Measurements from ENCODE around the gene CFAP251.

DNA sequence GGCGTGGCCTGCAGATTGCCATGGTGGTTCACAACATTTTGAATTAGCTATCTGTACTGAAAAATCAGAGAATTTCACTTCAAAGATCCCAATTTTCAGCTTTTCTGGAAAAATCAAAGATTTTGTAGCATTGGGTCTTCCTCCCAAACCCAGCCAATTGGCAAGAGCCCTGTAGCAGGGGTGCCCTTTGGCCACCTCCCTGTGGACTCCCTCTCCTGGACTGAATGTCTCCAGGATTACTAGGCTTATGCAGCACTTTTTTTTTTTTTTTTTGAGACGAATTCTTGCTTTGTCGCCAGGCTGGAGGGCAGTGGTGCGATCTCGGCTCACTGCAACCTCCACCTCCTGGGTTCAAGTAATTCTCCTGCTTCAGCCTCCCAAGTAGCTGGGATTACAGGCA, 20.1 kb upstream of the CFAP251 start:
- TF ChIP-seq, protein P1, sequence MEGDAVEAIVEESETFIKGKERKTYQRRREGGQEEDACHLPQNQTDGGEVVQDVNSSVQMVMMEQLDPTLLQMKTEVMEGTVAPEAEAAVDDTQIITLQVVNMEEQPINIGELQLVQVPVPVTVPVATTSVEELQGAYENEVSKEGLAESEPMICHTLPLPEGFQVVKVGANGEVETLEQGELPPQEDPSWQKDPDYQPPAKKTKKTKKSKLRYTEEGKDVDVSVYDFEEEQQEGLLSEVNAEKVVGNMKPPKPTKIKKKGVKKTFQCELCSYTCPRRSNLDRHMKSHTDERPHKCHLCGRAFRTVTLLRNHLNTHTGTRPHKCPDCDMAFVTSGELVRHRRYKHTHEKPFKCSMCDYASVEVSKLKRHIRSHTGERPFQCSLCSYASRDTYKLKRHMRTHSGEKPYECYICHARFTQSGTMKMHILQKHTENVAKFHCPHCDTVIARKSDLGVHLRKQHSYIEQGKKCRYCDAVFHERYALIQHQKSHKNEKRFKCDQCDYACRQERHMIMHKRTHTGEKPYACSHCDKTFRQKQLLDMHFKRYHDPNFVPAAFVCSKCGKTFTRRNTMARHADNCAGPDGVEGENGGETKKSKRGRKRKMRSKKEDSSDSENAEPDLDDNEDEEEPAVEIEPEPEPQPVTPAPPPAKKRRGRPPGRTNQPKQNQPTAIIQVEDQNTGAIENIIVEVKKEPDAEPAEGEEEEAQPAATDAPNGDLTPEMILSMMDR (IDR thresholded peaks at IDR 0.05): no peak
- no peak for TF ChIP-seq POLR2A (IDR thresholded peaks at IDR 0.05)

Data from lower leg skin (tissue), 3 donors.